Measurements from ENCODE around the gene KIAA1614.
"Not testable (repeated sequence)": the region's sequence is repeated elsewhere in the genome, so short reads cannot be mapped to it uniquely, and the experiment has no call there.

- TF ChIP-seq, protein P1, sequence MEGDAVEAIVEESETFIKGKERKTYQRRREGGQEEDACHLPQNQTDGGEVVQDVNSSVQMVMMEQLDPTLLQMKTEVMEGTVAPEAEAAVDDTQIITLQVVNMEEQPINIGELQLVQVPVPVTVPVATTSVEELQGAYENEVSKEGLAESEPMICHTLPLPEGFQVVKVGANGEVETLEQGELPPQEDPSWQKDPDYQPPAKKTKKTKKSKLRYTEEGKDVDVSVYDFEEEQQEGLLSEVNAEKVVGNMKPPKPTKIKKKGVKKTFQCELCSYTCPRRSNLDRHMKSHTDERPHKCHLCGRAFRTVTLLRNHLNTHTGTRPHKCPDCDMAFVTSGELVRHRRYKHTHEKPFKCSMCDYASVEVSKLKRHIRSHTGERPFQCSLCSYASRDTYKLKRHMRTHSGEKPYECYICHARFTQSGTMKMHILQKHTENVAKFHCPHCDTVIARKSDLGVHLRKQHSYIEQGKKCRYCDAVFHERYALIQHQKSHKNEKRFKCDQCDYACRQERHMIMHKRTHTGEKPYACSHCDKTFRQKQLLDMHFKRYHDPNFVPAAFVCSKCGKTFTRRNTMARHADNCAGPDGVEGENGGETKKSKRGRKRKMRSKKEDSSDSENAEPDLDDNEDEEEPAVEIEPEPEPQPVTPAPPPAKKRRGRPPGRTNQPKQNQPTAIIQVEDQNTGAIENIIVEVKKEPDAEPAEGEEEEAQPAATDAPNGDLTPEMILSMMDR (IDR thresholded peaks at IDR 0.05): not testable (repeated sequence)
- TF ChIP-seq POLR2A (IDR thresholded peaks at IDR 0.05); POLR2AphosphoS5 (IDR thresholded peaks at IDR 0.05; ENCODE audit: insufficient read depth in 1 of 2, low read depth in 1 of 2): not testable (repeated sequence)
These were observed 56.1 kb downstream of the KIAA1614 start for GRCh38 chr1:180968834-180969233.

All from vagina (tissue), 2 donors.